Frontal cortex (tissue), 4 donors: ENCODE data around the gene SLCO1A2. TPM values are rescaled to one million over a fixed set of nuclear protein-coding genes. Genes with fewer than 3 reads are reported as not detected.

ENCODE experiments used
- DNase-seq, 2 donors: peaks; one replicate each; pipeline ENCODE4 v3.0.0; 2012; ENCODE audit warnings: low spot score in 2 of 2
- FAIRE-seq: peaks from 2 replicates; lab custom pipeline; 2012; peaks lifted over from hg19 to GRCh38; lab: Jason Lieb, UNC
- total RNA-seq: library from RNA; depleted of rRNA; stranded (reverse); fragments of >200 nt; gene quantifications from one replicate; pipeline ENCODE4 v1.2.3, GENCODE V29; 2014
- donor health status: control.
- donor health status: control.
- donor health status: control.

The SLCO1A2 gene
- total RNA-seq, 1 donor from 2014 or later, result 4.9 TPM

- FAIRE-seq, result no peak
- DNase-seq, result peak in 1 of 2 donors; percentile 4
Measured at GRCh38 chr12:21337453-21337852, 2.7 kb upstream of the SLCO1A2 start.

- FAIRE-seq (peak; percentile 93), DNase-seq (peak in 1 of 2 donors; percentile 14)
Measured at GRCh38 chr12:21336656-21337055, 1.9 kb upstream of the SLCO1A2 start.

- peak; percentile 74 for FAIRE-seq
- no peak for DNase-seq
Measured at GRCh38 chr12:21330682-21331253, 3.9 kb downstream of the SLCO1A2 start.

GRCh38 chr12:21328578-21328977 lies 6.1 kb downstream of the SLCO1A2 start:
- DNase-seq (no peak), FAIRE-seq (no peak)

- FAIRE-seq (peak; percentile 90), DNase-seq (no peak)
Measured at GRCh38 chr12:21324551-21324950, 10.2 kb downstream of the SLCO1A2 start.

GRCh38 chr12:21323736-21324135 lies 11.0 kb downstream of the SLCO1A2 start:
- no peak for FAIRE-seq
- DNase-seq, result no peak

- no peak for DNase-seq
- FAIRE-seq, result peak; percentile 47
Measured at GRCh38 chr12:21308785-21309184, 25.9 kb downstream of the SLCO1A2 start.

- DNase-seq (no peak), FAIRE-seq (no peak)
Measured at GRCh38 chr12:21305661-21306060, 29.1 kb downstream of the SLCO1A2 start.

- peak; percentile 23 for FAIRE-seq
- no peak for DNase-seq
Measured at GRCh38 chr12:21300632-21301031, 34.1 kb downstream of the SLCO1A2 start.

GRCh38 chr12:21296751-21297406 lies 37.8 kb downstream of the SLCO1A2 start:
- FAIRE-seq, result no peak

GRCh38 chr12:21296348-21296747 lies 38.4 kb downstream of the SLCO1A2 start:
- DNase-seq, result no peak
- FAIRE-seq, result no peak

More at GRCh38 chr12:21296751-21297406, 37.8 kb downstream of the SLCO1A2 start:
- no peak for DNase-seq

- no peak for FAIRE-seq
- no peak for DNase-seq
Measured at GRCh38 chr12:21294176-21294575, 40.5 kb downstream of the SLCO1A2 start.

- FAIRE-seq (no peak), DNase-seq (no peak)
Measured at GRCh38 chr12:21292111-21292510, 42.6 kb downstream of the SLCO1A2 start.

GRCh38 chr12:21289698-21290097 lies 45.0 kb downstream of the SLCO1A2 start:
- no peak for FAIRE-seq

GRCh38 chr12:21276826-21277225 lies 57.9 kb downstream of the SLCO1A2 start:
- FAIRE-seq, result no peak
- no peak for DNase-seq

More at GRCh38 chr12:21289698-21290097, 45.0 kb downstream of the SLCO1A2 start:
- no peak for DNase-seq

- DNase-seq (no peak), FAIRE-seq (no peak)
Measured at GRCh38 chr12:21265932-21266331, 68.8 kb downstream of the SLCO1A2 start.

- FAIRE-seq, result no peak
- DNase-seq, result no peak
Measured at GRCh38 chr12:21264232-21264631, 70.5 kb downstream of the SLCO1A2 start.

- FAIRE-seq (no peak), DNase-seq (no peak)
Measured at GRCh38 chr12:21257172-21257571, 77.5 kb downstream of the SLCO1A2 start.

- FAIRE-seq (no peak), DNase-seq (no peak)
Measured at GRCh38 chr12:21252070-21252469, 82.6 kb downstream of the SLCO1A2 start.

GRCh38 chr12:21248679-21249078 lies 86.0 kb downstream of the SLCO1A2 start:
- peak in 1 of 2 donors; percentile 0 for DNase-seq
- peak; percentile 79 for FAIRE-seq

GRCh38 chr12:21239866-21240265 lies 94.9 kb downstream of the SLCO1A2 start:
- no peak for FAIRE-seq
- DNase-seq, result no peak

- DNase-seq (no peak), FAIRE-seq (no peak)
Measured at GRCh38 chr12:21234395-21234794, 100.3 kb downstream of the SLCO1A2 start.
